Ascending aorta (tissue), 2 donors: ENCODE measurements around the gene KCNQ2. TPM values are rescaled to one million over a fixed set of nuclear protein-coding genes. Genes with fewer than 3 reads are reported as not detected.

Source experiments
- DNase-seq, 2 donors: peaks; one replicate each; pipeline ENCODE4 v3.0.0-alpha.2; 2019; ENCODE audit warnings: low spot score in 2 of 2
- H3K27ac ChIP-seq, 2 donors: fragments of 200-600 bp; sonication (generic); one replicate each; pipeline ENCODE4 v1.5.1; 2016 to 2017; ENCODE audit warnings: mild to moderate bottlenecking in 1 of 2
- H3K27me3 ChIP-seq: fragments of 200-600 bp; sonication (generic); one replicate; pipeline ENCODE4 v1.5.1; 2017
- H3K36me3 ChIP-seq, 2 donors: fragments of 200-600 bp; sonication (generic); one replicate each; pipeline ENCODE4 v1.5.1; 2016
- H3K4me1 ChIP-seq, 2 donors: fragments of 200-600 bp; sonication (generic); one replicate each; pipeline ENCODE4 v1.5.1; 2016 to 2017; ENCODE audit warnings: mild to moderate bottlenecking in 1 of 2
- H3K4me3 ChIP-seq, 2 donors: fragments of 200-600 bp; sonication (generic); one replicate each; pipeline ENCODE4 v1.5.1; 2016 to 2017; ENCODE audit warnings: mild to moderate bottlenecking in 1 of 2
- H3K9me3 ChIP-seq, 2 donors: fragments of 200-600 bp; sonication (generic); one replicate each; pipeline ENCODE4 v1.5.1; 2016
- CTCF ChIP-seq, 3 experiments: fragments of 200-600 bp in 2 of 3; fragments of 450-650 bp in 1 of 3; sonication (generic) in 2 of 3; IDR thresholded peaks; one replicate each; pipeline ENCODE4 v1.5.1; 2016 to 2019; ENCODE audit warnings: antibody characterized with exemption in 3 of 3, mild to moderate bottlenecking in 1 of 3, moderate library complexity in 1 of 3
- intact Hi-C: fragments of 100-400 bp; cut with DNase I; formaldehyde crosslinking; loops from one replicate; pipeline ENCODE4 v1.15.1; 2023
- total RNA-seq: library from RNA; depleted of rRNA; stranded (reverse); fragments of >200 nt; gene quantifications from one replicate; pipeline ENCODE4 v1.1.0, GENCODE V29; 2016

Gene KCNQ2
- total RNA-seq, 1 donor from 2014 or later: not detected

- no peaks in the 10 kb centered on the region for H3K36me3 ChIP-seq
- H3K9me3 ChIP-seq: no peaks in the 10 kb centered on the region
- no peak for TF ChIP-seq CTCF (IDR thresholded peaks at IDR 0.05)
- no peak overlapping the region for H3K4me3 ChIP-seq
- H3K4me1 ChIP-seq: no peaks in the 10 kb centered on the region
- intact Hi-C loops: no loop called here
- no peak overlapping the region for H3K27ac ChIP-seq
- no peak for DNase-seq
- H3K27me3 ChIP-seq: no peaks in the 10 kb centered on the region
These were observed 101.1 kb downstream of the KCNQ2 start for GRCh38 chr20:63371291-63371865.

GRCh38 chr20:63370618-63371187 is 101.8 kb downstream of the KCNQ2 start:
- no peaks in the 10 kb centered on the region for H3K9me3 ChIP-seq
- intact Hi-C loops: no loop called here
- no peak for TF ChIP-seq CTCF (IDR thresholded peaks at IDR 0.05)

GRCh38 chr20:63369724-63370617 is 102.5 kb downstream of the KCNQ2 start:
- DNase-seq: no peak
- no peaks in the 10 kb centered on the region for H3K36me3 ChIP-seq
- no peaks in the 10 kb centered on the region for H3K27me3 ChIP-seq
- H3K27ac ChIP-seq: no peak overlapping the region
- no peak for TF ChIP-seq CTCF (IDR thresholded peaks at IDR 0.05)
- intact Hi-C loops: no loop called here
- no peak overlapping the region for H3K4me3 ChIP-seq
- no peaks in the 10 kb centered on the region for H3K9me3 ChIP-seq
- no peaks in the 10 kb centered on the region for H3K4me1 ChIP-seq

More at GRCh38 chr20:63370618-63371187, 101.8 kb downstream of the KCNQ2 start:
- DNase-seq: no peak
- H3K4me1 ChIP-seq: no peaks in the 10 kb centered on the region
- no peak overlapping the region for H3K4me3 ChIP-seq
- no peak overlapping the region for H3K27ac ChIP-seq
- H3K27me3 ChIP-seq: no peaks in the 10 kb centered on the region
- no peaks in the 10 kb centered on the region for H3K36me3 ChIP-seq

GRCh38 chr20:63369024-63369530 is 103.4 kb downstream of the KCNQ2 start:
- Histone ChIP-seq H3K4me1 (no peaks in the 10 kb centered on the region), H3K4me3 (no peak overlapping the region), H3K36me3 (no peaks in the 10 kb centered on the region), H3K27me3 (no peaks in the 10 kb centered on the region), H3K27ac (no peak overlapping the region), H3K9me3 (no peaks in the 10 kb centered on the region)
- intact Hi-C loops: no loop called here
- TF ChIP-seq CTCF (IDR thresholded peaks at IDR 0.05): no peak
- no peak for DNase-seq

GRCh38 chr20:63368151-63368550 is 104.3 kb downstream of the KCNQ2 start:
- no peak for TF ChIP-seq CTCF (IDR thresholded peaks at IDR 0.05)
- intact Hi-C loops: no loop called here
- no peaks in the 10 kb centered on the region for H3K27me3 ChIP-seq

More at GRCh38 chr20:63368151-63368550, 104.3 kb downstream of the KCNQ2 start:
- H3K36me3 ChIP-seq: no peaks in the 10 kb centered on the region
- H3K4me1 ChIP-seq: no peaks in the 10 kb centered on the region
- H3K9me3 ChIP-seq: no peaks in the 10 kb centered on the region
- H3K4me3 ChIP-seq: no peak overlapping the region
- H3K27ac ChIP-seq: no peak overlapping the region
- no peak for DNase-seq
